HG03066 (cell line): Measurements from ENCODE around the gene MLH1.
"Not testable (repeated sequence)": the region's sequence is repeated elsewhere in the genome, so short reads cannot be mapped to it uniquely, and the experiment has no call there.

Experiments
- ATAC-seq: cut with Tn5 transposase; IDR thresholded peaks from one replicate; pipeline ENCODE4 v1.9.1; 2021; ENCODE audit warnings: low read depth; ENCODE audit not compliant: unreplicated experiment

The MLH1 gene

DNA sequence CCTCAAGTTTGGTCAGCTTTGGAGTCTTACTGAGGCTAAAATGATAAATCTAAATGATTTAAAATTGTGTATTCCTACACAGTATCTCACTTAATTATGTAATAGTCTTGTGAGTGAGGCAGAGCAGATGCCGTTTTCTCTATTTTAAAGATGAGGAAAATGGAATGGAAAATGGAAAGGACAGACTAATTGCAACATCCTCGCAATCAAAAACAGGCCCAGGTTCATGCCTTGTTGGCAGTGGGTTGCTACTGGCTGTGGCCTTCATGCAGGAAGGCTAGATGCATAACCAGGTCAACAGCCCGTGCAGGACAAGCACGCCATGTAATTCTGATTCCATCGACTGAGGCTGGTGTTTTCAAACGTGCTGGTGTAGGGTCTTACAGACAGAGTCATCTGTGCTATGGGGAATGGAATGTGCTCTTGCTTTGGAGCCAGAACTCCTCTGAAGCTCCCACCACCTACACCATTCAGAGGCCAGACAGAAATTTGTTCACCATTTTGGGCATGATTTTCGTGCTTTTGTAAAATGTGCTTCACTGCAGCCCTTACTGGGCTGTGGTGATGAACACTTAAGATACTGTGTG, 37.9 kb downstream of the MLH1 start:
- ATAC-seq = no peak

- no peak for ATAC-seq
These were observed 39.6 kb downstream of the MLH1 start for GRCh38 chr3:37032961-37033360.

DNA sequence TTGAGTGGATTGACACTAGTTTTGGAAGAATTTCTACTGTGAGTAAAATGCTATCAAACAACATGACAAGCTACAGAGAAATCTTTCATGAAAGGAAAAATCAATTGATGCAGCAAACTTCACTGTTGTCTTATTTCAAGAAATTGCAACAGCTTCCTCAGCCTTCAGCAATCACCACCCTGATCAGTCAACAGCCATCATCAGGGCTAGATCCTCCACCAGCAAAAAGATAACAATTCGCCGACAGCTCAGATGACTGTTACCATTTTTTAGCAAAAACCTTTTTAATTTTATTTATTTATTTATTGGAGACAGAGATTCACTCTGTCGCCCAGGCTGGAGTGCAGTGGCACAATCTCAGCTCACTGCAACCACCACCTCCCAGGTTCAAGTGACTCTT, 44.0 kb downstream of the MLH1 start:
- no peak for ATAC-seq

DNA sequence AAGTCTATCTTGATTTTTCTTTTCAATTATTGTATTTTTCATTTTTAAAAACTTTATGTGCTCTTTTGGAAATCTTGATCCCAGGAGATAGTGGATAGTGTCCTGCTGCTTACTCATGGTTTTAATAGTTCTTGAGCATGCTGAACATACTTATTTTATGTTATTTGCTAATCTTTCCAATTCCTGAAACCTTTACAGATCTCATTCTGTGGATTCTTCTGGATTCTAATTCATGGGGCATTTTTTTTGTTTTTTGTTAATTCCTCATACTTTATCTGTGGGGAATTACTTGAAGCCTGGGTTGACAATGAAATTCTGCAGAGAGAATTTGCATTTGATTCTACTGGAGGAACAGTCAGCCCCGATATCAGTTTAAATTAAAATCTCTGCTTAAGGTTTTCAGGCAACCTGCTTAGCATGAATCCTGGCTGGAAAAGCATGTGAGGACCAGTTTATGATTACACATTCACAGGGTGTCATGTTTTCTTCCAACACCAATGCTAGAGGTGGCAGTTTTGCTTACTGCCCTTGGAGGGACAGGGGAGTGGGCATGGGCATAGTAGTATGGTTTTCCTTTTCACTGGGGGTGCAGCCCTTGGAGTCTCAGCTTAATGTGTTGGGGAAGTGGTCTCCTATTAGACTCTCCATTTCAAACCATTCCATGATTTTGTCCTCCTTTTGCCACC, 46.0 kb downstream of the MLH1 start:
- ATAC-seq = no peak

- ATAC-seq = no peak
These were observed 46.9 kb downstream of the MLH1 start for GRCh38 chr3:37040231-37040630.

DNA sequence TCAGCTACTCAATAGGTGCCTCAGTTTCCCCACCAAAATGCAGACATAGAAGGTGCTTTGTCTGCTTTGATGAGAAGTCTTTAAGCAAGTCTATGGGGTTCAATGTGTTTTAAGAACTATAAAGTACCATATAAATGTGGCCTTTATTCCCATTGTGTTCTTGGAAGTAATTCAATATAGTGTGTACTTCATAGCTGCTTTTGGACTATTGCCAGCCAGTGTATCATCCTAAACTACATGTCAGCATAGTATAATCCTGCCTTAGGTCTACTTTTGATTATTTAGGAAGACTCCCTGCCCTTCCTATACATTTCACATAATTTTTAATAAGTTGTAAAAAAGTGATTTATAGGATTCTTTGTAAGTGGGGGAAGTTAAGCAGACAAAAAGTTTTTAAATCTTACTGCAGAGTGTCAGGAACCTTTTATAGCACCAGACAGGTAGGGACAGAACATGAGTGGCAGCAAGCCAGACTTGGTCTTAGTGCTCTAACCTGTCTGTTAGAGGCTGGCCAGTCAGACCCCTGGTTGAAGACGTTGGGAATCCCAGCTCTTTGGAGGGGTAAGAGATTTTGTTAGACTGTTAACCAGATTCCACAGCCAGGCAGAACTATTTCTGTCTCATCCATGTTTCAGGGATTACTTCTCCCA, 48.4 kb downstream of the MLH1 start:
- no peak for ATAC-seq

DNA sequence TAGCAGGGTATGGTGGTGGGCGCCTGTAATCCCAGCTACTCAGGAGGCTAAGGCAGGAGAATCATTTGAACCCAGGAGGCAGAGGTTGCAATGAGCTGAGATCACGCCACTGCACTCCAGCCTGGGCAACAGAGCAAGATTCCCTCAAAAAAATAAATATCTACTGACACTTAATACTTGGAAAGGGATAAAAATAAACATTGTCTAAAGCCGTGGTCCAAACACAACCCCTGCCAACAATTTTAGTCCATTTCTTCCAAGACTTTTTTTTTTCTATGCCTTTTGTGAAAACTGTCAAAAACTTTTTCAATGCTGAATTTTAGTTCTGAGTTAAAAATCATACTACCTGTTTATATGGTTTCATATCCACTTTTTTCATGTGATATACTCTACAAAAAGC, 49.4 kb downstream of the MLH1 start:
- not testable (repeated sequence) for ATAC-seq

DNA sequence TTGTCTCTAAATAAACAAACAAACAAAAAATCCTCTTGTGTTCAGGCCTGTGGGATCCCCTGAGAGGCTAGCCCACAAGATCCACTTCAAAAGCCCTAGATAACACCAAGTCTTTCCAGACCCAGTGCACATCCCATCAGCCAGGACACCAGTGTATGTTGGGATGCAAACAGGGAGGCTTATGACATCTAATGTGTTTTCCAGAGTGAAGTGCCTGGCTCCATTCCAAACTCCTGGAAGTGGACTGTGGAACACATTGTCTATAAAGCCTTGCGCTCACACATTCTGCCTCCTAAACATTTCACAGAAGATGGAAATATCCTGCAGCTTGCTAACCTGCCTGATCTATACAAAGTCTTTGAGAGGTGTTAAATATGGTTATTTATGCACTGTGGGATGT, 57.0 kb downstream of the MLH1 start:
- no peak for ATAC-seq

- ATAC-seq = no peak
These were observed 59.5 kb downstream of the MLH1 start for GRCh38 chr3:37052860-37053259.

DNA sequence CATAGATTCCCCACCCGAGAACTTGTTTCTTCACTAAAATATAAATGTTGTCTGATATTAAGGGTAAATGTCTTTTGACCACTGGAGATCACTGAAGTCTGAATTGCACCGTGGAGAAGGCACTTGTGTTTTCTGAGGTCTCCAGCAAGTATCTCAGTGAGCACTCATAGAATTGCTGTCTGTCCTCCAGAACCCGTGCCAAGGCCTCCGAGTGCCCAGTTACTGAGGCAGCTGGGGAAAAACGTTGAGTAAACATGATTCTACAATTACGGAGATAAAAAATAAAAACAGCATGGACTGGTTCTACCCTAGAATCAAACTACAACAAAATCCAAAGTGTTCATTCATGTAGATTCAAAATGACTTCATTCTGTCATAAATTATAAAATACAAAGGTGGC, 60.0 kb downstream of the MLH1 start:
- ATAC-seq = no peak

DNA sequence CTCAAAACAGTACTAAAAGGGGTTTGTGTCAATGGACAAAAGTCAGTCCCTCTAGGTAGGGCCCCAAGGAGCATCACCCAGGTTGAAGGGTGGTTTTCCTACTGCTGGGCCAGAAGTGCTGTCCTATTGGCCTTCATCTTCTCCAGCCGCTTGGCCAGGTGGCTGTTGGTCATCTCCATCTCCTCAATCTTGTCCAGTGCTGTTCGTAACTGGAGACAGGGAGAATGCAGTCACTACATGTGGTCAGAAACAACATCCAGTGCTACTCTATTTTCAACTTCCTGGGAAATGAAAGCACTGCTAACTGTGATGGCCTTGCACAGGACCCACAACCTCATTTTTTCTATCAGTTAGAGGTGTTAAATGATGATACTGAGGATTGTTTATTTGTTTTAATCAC, 60.4 kb downstream of the MLH1 start:
- no peak for ATAC-seq

GRCh38 chr3:37054370-37054769, 61.1 kb downstream of the MLH1 start:
- ATAC-seq = peak; percentile 81

GRCh38 chr3:37055077-37055476, 61.8 kb downstream of the MLH1 start:
- ATAC-seq = not testable (repeated sequence)

DNA sequence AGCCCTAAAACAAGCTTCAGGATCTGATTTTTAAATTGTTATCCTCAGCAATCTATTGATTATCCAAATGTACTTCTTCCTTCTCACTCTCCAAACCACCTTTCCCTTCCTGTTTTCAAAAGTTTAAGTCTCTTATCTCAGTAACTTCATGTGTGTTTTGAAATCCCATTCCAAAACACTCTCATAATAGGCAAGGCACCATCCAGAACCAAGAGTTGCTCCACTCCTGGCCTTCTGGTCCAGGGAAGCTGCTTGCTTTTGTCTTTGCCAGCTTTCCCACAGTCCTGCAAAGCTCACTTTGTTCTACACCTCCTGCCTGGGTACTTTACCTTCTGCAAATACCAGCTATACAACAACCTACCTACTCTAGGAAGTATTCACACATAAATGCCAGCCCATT, 63.5 kb downstream of the MLH1 start:
- no peak for ATAC-seq

GRCh38 chr3:37058117-37058516, 64.8 kb downstream of the MLH1 start:
- ATAC-seq = no peak

DNA sequence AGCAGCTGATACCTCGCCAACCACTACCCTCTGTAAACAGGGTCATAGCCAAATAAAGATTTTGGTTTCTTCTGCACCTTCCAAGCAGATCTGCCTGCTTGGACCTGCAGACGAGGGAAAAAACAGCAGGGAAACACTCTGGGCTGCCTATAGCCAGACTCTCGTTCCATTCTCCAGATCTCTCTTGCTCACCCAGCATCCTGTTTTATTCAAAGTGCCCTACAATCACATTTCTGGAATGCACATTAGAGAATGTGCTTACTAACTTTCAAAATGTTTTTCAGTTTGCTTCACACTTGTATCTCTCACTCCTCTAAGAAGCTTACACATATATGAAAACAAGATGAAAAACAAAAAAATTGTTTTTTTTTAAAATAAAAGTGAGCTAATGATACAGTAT, 71.4 kb downstream of the MLH1 start:
- no peak for ATAC-seq

GRCh38 chr3:37067577-37067976, 74.3 kb downstream of the MLH1 start:
- ATAC-seq = no peak

DNA sequence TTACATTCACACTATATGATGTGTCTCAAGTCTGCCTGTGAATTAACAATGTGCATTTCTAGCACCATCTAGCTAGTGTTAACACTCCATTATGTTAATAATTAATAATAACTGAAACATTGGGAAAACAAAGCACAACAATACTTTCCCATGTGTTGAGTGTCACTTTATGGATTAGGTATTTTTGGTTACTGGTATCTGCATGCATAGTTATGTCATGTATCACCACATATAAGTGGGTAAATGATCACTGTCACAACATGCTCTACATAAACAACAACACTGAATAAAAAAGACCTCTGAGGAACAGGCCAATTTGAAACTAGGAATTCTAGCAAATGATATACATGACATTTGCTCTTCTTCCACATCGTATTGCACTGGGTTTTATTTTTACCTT, 74.7 kb downstream of the MLH1 start:
- ATAC-seq = no peak

GRCh38 chr3:37071921-37072320, 78.6 kb downstream of the MLH1 start:
- no peak for ATAC-seq

DNA sequence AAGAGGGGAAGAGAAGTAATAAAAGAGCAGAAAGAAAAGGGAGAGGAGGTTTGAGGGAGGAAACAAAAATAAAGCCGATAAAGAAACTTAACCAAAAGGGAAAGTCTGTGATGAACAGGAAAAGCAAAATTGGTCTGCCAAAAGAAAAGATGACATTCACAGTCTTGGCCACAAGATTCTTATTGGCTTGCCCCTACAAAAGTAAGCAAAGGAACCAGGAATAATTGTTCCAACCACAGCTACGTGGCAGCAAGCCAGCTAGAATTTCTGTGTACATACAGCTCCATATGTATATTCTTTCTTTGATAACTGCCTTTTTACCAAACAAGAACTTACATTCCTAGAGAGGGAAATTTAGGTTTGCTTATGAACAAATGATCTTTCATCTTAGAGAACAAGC, 79.6 kb downstream of the MLH1 start:
- no peak for ATAC-seq

DNA sequence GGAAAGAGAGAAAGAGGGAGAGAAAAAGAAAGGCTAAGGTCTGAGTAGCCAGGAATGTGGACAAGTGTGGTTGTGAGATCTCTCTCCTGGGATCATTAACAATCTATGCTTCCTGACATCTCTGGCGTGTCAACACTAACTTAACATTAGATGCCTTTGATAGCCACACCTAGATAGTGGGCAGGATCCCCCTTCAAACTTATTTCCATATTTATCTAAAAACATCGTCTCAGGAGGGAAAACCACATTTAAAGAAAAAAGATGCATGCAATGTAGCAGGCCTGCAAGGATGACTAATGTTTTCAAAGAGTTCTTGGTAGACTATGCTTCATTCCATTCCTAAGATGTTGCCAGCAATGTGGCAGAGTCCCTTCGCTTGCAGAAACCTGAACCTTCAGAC, 80.9 kb downstream of the MLH1 start:
- no peak for ATAC-seq

- no peak for ATAC-seq
These were observed 82.6 kb downstream of the MLH1 start for GRCh38 chr3:37075955-37076354.
